Body of pancreas (tissue), 4 donors: Measurements from ENCODE around the gene FAM13A. TPM values are rescaled to one million over a fixed set of nuclear protein-coding genes. Genes with fewer than 3 reads are reported as not detected.
"Not testable (repeated sequence)": the region's sequence is repeated elsewhere in the genome, so short reads cannot be mapped to it uniquely, and the experiment has no call there.

Experiments
- ATAC-seq: fragments of 150-250 bp; one replicate; pipeline ENCODE4 v1.9.1; 2016
- DNase-seq, 4 donors: peaks; one replicate each; pipeline ENCODE4 v3.0.0-alpha.2; 2019
- H3K27ac ChIP-seq, 4 donors: fragments of 200-600 bp; sonication (generic); 1 replicate in 3 of 4; 2 replicates in 1 of 4; pipeline versions ENCODE4 v1.5.1 to v1.6.1; 2016 to 2019; ENCODE audit warnings: mild to moderate bottlenecking in 1 of 4, mixed read lengths in 1 of 4, moderate library complexity in 1 of 4
- H3K27me3 ChIP-seq, 2 donors: fragments of 200-600 bp; sonication (generic); one replicate each; pipeline ENCODE4 v1.6.0; 2016; ENCODE audit warnings: mild to moderate bottlenecking in 1 of 2
- H3K36me3 ChIP-seq, 2 donors: fragments of 200-600 bp; sonication (generic); replicated peaks in 1 of 2; 2 replicates each; pipeline ENCODE4 v1.5.1; 2016; ENCODE audit warnings: low read depth in 2 of 2; ENCODE audit not compliant: insufficient read depth in 1 of 2
- H3K4me1 ChIP-seq: fragments of 200-600 bp; sonication (generic); one replicate; pipeline ENCODE4 v1.6.0; 2016
- H3K4me3 ChIP-seq, 2 donors: fragments of 200-600 bp; sonication (generic); 1 replicate in 1 of 2; 2 replicates in 1 of 2; pipeline ENCODE4 v1.5.1; 2016 to 2019
- H3K9me3 ChIP-seq, 3 donors: fragments of 200-600 bp; sonication (generic); 1 replicate in 2 of 3; 2 replicates in 1 of 3; pipeline ENCODE4 v1.5.1; 2016
- POLR2A ChIP-seq, 3 donors: fragments of 450-650 bp; IDR thresholded peaks; one replicate each; pipeline ENCODE4 v1.6.1; 2016; ENCODE audit warnings: antibody characterized with exemption in 3 of 3, mild to moderate bottlenecking in 2 of 3
- WGBS, 2 donors: methylation state at CpG; one replicate each; pipeline ENCODE4 v1.1.5; 2017; 5-methylcytosine and 5-hydroxymethylcytosine counted together
- intact Hi-C: fragments of 100-400 bp; cut with DNase I; formaldehyde crosslinking; loops from one replicate; pipeline ENCODE4 v1.15.1; 2023
- total RNA-seq, 2 donors: library from RNA; depleted of rRNA; stranded (reverse); fragments of >200 nt; gene quantifications; one replicate each; pipeline ENCODE4 v1.1.0, GENCODE V29; 2016
- TF ChIP-seq, protein P1 (sequence below), 7 experiments: fragments of 450-650 bp in 4 of 7; fragments of 200-600 bp in 3 of 7; sonication (generic) in 3 of 7; IDR thresholded peaks; one replicate each; pipeline ENCODE4 v1.5.1; 2016 to 2019; ENCODE audit warnings: antibody characterized with exemption in 7 of 7

FAM13A gene
- total RNA-seq, 2 donors from 2014 or later: 59.1 to 64.3 TPM

DNA sequence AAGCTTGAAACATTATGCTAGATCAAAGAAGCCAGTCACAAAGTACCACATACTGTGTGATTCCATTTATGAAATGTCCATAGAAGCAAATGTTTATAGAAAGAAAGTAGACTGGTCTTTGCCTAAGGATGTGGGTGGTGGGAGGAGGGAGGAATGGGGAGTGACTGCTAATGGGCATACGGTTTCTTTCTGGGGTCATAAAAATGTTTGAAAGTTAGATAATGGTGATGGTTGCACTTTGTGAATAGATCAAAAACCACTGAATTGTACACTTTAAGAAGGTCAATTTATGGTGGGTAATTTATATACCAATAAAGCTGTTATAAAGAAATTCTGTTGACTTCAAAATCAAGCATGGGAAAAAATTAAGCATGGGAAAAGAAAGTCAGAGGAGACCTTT lies 56.6 kb downstream of the FAM13A start:
- no peak for DNase-seq
- TF ChIP-seq, protein P1, sequence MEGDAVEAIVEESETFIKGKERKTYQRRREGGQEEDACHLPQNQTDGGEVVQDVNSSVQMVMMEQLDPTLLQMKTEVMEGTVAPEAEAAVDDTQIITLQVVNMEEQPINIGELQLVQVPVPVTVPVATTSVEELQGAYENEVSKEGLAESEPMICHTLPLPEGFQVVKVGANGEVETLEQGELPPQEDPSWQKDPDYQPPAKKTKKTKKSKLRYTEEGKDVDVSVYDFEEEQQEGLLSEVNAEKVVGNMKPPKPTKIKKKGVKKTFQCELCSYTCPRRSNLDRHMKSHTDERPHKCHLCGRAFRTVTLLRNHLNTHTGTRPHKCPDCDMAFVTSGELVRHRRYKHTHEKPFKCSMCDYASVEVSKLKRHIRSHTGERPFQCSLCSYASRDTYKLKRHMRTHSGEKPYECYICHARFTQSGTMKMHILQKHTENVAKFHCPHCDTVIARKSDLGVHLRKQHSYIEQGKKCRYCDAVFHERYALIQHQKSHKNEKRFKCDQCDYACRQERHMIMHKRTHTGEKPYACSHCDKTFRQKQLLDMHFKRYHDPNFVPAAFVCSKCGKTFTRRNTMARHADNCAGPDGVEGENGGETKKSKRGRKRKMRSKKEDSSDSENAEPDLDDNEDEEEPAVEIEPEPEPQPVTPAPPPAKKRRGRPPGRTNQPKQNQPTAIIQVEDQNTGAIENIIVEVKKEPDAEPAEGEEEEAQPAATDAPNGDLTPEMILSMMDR (IDR thresholded peaks at IDR 0.05): no peak
- TF ChIP-seq POLR2A (IDR thresholded peaks at IDR 0.05): no peak
- no peak for ATAC-seq
- intact Hi-C loops: no loop called here
- H3K9me3 ChIP-seq: no peaks in the 10 kb centered on the region
- peaks cover 45% of the 10 kb centered on the region for H3K4me1 ChIP-seq
- H3K27ac ChIP-seq: peak overlapping the region in 3 of 4 donors; percentile 64 to 72 (median 68)
- WGBS, 2 donors: 97 to 100% methylated on average over 1 of the region's 1 CpG
- H3K27me3 ChIP-seq: no peaks in the 10 kb centered on the region
- no peak overlapping the region for H3K4me3 ChIP-seq
- H3K36me3 ChIP-seq: no peaks in the 10 kb centered on the region

DNA sequence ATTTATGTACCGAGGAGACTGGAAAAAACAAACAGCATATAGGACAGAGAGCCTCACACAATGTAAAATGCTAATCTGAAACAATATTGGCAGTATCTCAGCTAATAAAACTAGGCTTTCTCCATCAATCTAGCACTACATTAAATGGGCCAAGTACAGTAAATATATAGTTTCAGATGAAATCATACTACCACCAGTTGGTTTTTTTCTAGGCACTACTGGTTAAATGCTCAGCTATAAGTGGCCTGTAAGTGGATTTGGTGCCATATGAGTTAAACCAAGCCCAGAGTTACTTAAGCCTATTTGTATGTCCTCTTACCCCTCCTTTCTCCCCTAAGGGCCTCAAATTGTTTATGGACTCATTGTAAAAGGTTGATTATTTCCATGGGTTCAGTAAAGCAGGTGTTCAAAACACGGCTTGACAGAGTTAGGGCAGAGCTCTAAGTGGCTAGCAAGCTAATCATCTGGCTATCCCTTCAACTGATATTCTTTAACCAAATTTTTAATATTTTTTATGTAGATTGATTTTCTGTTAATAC lies 57.5 kb downstream of the FAM13A start:
- TF ChIP-seq POLR2A (IDR thresholded peaks at IDR 0.05): no peak
- TF ChIP-seq, protein P1 (IDR thresholded peaks at IDR 0.05): no peak
- no peaks in the 10 kb centered on the region for H3K27me3 ChIP-seq
- no peaks in the 10 kb centered on the region for H3K9me3 ChIP-seq
- DNase-seq: no peak
- WGBS, 2 donors: 49 to 55% methylated on average over 2 of the region's 2 CpGs
- ATAC-seq: no peak
- no peak overlapping the region for H3K4me3 ChIP-seq
- intact Hi-C loops: no loop called here
- H3K4me1 ChIP-seq: peaks cover 45% of the 10 kb centered on the region
- peak overlapping the region in 1 of 4 donors; percentile 3 for H3K27ac ChIP-seq
- H3K36me3 ChIP-seq: no peaks in the 10 kb centered on the region

DNA sequence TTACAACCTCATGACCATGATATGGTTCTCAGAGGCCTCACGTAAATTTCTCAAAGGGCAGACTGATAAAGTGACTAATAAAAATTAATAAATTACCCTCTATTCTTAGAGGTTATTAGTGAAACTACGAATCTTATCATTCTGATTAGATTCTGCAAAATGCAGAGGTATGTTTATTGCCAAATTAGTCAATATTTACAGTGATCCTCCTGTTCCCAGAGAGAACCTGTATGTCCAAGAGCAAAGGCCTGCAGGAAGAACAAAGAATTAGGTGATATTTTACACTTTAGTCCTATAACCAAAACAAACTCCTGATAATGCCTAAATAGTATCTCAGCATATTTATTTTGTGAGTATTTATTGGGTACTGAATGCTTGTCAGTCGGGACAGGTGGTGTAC lies 58.1 kb downstream of the FAM13A start:
- Histone ChIP-seq H3K27ac (peak overlapping the region in 2 of 4 donors; percentile 27 to 47), H3K4me3 (no peak overlapping the region), H3K9me3 (no peaks in the 10 kb centered on the region), H3K27me3 (no peaks in the 10 kb centered on the region), H3K36me3 (no peaks in the 10 kb centered on the region), H3K4me1 (peaks cover 45% of the 10 kb centered on the region)
- ATAC-seq: no peak
- TF ChIP-seq, protein P1 (IDR thresholded peaks at IDR 0.05): no peak
- TF ChIP-seq POLR2A (IDR thresholded peaks at IDR 0.05): no peak
- DNase-seq: no peak
- WGBS, 2 donors: 27 to 36% methylated on average over 3 of the region's 3 CpGs
- intact Hi-C loops: no loop called here

DNA sequence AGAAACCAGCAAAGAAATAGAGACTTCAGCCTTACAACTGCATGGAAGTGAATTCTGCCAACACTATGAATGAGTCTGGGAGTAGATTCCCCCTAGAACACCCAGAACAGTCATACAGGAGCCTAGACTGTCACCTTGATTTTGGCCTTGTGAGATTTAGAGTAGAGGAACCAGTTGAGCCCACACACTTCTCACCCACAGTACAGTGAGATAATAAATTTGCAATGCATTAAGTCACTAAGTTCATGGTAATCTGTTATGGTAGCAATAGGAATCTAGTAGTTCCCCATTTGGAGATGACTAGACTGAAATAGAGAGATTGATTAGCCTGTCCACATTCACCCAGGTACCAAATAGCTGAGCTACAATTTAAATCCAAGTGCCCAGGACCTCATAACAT lies 59.0 kb downstream of the FAM13A start:
- Histone ChIP-seq H3K4me1 (peaks cover 43% of the 10 kb centered on the region), H3K4me3 (no peak overlapping the region), H3K27me3 (no peaks in the 10 kb centered on the region), H3K27ac (peak overlapping the region; percentile 27 to 47 (median 28)), H3K36me3 (no peaks in the 10 kb centered on the region), H3K9me3 (no peaks in the 10 kb centered on the region)
- TF ChIP-seq, protein P1 (IDR thresholded peaks at IDR 0.05): no peak
- TF ChIP-seq POLR2A (IDR thresholded peaks at IDR 0.05): no peak
- intact Hi-C loops: no loop called here
- peak; percentile 34 for ATAC-seq
- no peak for DNase-seq

DNA sequence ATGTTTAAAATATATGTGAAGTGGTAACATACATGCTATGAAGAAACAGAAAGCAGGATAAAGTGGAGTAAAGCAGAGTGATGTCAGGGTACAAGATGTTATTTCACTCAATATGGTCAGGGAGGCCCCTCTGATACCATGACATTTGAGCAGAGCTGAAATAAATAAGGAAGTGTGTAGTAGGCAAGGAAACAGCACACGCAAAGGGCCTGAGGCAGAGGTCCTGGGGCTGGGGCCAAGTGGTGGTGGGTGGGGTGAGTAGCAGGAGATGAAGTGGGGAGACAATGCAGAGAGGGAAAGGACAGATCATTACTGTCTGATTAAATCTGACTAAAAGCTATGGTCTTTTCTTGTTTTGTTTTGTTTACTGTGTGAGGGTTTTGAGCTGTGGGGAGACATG lies 61.1 kb downstream of the FAM13A start:
- DNase-seq (no peak), ATAC-seq (no peak)
- H3K27ac ChIP-seq: no peak overlapping the region
- no peaks in the 10 kb centered on the region for H3K27me3 ChIP-seq
- H3K4me3 ChIP-seq: no peak overlapping the region
- H3K9me3 ChIP-seq: no peaks in the 10 kb centered on the region
- 92 to 100% methylated on average over 1 of the region's 1 CpG for WGBS, 2 donors
- no peak for TF ChIP-seq POLR2A (IDR thresholded peaks at IDR 0.05)
- TF ChIP-seq, protein P1 (IDR thresholded peaks at IDR 0.05): no peak
- intact Hi-C loops: no loop called here
- H3K4me1 ChIP-seq: peaks cover 25% of the 10 kb centered on the region
- H3K36me3 ChIP-seq: no peaks in the 10 kb centered on the region

DNA sequence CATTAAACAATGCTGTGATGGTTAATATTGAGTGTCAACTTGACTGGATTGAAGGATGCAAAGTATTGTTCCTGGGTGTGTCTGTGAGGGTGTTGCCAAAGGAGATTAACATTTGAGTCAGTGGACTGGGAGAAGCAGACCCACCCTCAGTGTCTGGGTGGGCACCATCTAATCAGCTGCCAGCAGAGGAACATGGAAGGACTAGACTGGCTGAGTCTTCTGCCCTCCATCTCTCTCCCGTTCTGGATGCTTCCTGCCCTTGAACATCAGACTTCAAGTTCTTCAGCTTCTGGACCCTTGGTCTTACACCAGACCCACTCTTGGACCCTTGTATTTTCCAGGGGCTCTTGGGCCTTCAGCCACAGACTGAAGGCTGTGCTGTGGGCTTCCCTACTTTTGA lies 61.7 kb downstream of the FAM13A start:
- peaks cover 22% of the 10 kb centered on the region for H3K4me1 ChIP-seq
- H3K9me3 ChIP-seq, H3K27ac ChIP-seq, H3K27me3 ChIP-seq, intact Hi-C loops, ATAC-seq, H3K4me3 ChIP-seq, H3K36me3 ChIP-seq, DNase-seq: not testable (repeated sequence)
- WGBS, 2 donors: 100% methylated on average over 1 of the region's 1 CpG
